Endothelial cell of umbilical vein (primary cell): Measurements from ENCODE around the gene MFAP4. TPM values are rescaled to one million over a fixed set of nuclear protein-coding genes. Genes with fewer than 3 reads are reported as not detected.

Experiments used
- BruUV-seq: library from RNA; stranded (reverse); fragments of 400-500 nt; replicated peaks from 2 replicates; lab custom pipeline; 2021; lab: Mats Ljungman, UMichigan
- CTCF ChIA-PET: fragments of 300-600, 350-600 bp; sonication (Branson Sonifier 250); formaldehyde crosslinking; loops from one replicate; lab custom pipeline; 2021; ENCODE audit warnings: antibody characterized with exemption, inconsistent platforms; lab: Charles Lee
- POLR2A ChIA-PET: fragments of 300-600, 350-600 bp; sonication (Branson Sonifier 250); formaldehyde crosslinking; loops from one replicate; lab custom pipeline; 2021; ENCODE audit warnings: antibody characterized with exemption, inconsistent platforms; lab: Charles Lee
- DNase-seq: peaks from one replicate; pipeline ENCODE4 v3.0.0-alpha.2; 2011; ENCODE audit warnings: low read depth, low spot score
- FAIRE-seq: peaks from 2 replicates; lab custom pipeline; 2011; peaks lifted over from hg19 to GRCh38; lab: Jason Lieb, UNC
- H2AFZ ChIP-seq: 2 replicates; pipeline ENCODE4 v1.6.0; 2012; ENCODE audit warnings: low read depth, low read length, control low read depth, inconsistent platforms
- H3K27ac ChIP-seq: 2 replicates; pipeline ENCODE4 v1.5.1; 2011; ENCODE audit warnings: low read depth, mild to moderate bottlenecking, control low read depth, low read length, moderate library complexity; ENCODE audit not compliant: insufficient read depth
- H3K27me3 ChIP-seq, 2 experiments: 2 replicates each; pipeline versions ENCODE4 v1.6.0 to v1.6.1; 2011; ENCODE audit warnings: low read length in 2 of 2, mixed read lengths in 1 of 2; ENCODE audit not compliant: control insufficient read depth in 2 of 2, insufficient read depth in 2 of 2
- H3K36me3 ChIP-seq, 2 experiments: 2 replicates in 1 of 2; 3 replicates in 1 of 2; pipeline ENCODE4 v1.5.1; 2011; ENCODE audit warnings: low read length in 2 of 2, mild to moderate bottlenecking in 1 of 2, moderate library complexity in 1 of 2; ENCODE audit not compliant: control insufficient read depth in 2 of 2, insufficient read depth in 2 of 2; ENCODE audit errors: extremely low read depth in 1 of 2
- H3K4me1 ChIP-seq: 3 replicates; pipeline ENCODE4 v1.5.1; 2011; ENCODE audit warnings: mild to moderate bottlenecking, low read length; ENCODE audit not compliant: control insufficient read depth, insufficient read depth; ENCODE audit errors: extremely low read depth
- H3K4me2 ChIP-seq: 2 replicates; pipeline ENCODE4 v1.6.1; 2011; ENCODE audit warnings: low read length, control low read depth, mixed read lengths; ENCODE audit not compliant: insufficient read depth
- H3K4me3 ChIP-seq, 3 experiments: fragments of 200-600 bp in 1 of 3; sonication (generic), shearing (Covaris generic) in 1 of 3; replicated peaks in 1 of 3; 2 replicates each; pipeline ENCODE4 v1.5.1; 2011 to 2016; ENCODE audit warnings: control low read depth in 3 of 3, low read length in 3 of 3, mild to moderate bottlenecking in 2 of 3, inconsistent platforms in 1 of 3, low read depth in 1 of 3, moderate library complexity in 1 of 3; ENCODE audit not compliant: insufficient read depth in 1 of 3
- H3K79me2 ChIP-seq: 2 replicates; pipeline ENCODE4 v1.6.0; 2012; ENCODE audit warnings: low read length, inconsistent platforms; ENCODE audit not compliant: control insufficient read depth, insufficient read depth
- H3K9ac ChIP-seq: replicated peaks from 2 replicates; pipeline ENCODE3; 2011; ENCODE audit warnings: low read length, control low read depth; ENCODE audit not compliant: insufficient read depth; ENCODE audit errors: extremely low read depth
- H3K9me1 ChIP-seq: replicated peaks from 3 replicates; pipeline ENCODE4 v1.6.0; 2011; ENCODE audit warnings: mild to moderate bottlenecking, low read length; ENCODE audit not compliant: control insufficient read depth, insufficient read depth; ENCODE audit errors: extremely low read depth
- H3K9me3 ChIP-seq: replicated peaks from 2 replicates; pipeline ENCODE4 v1.5.1; 2012; ENCODE audit warnings: low read length, inconsistent platforms; ENCODE audit not compliant: control insufficient read depth, insufficient read depth
- H4K20me1 ChIP-seq: replicated peaks from 2 replicates; pipeline ENCODE3; 2011; ENCODE audit warnings: mild to moderate bottlenecking, low read length; ENCODE audit not compliant: control insufficient read depth, insufficient read depth; ENCODE audit errors: extremely low read depth
- CTCF ChIP-seq, 2 donors: IDR thresholded peaks; 1 replicate in 1 of 2; 2 replicates in 1 of 2; pipeline ENCODE4 v1.5.1; 2011; ENCODE audit warnings: low read length in 2 of 2, mild to moderate bottlenecking in 2 of 2, moderate library complexity in 2 of 2, control low read depth in 1 of 2, inconsistent platforms in 1 of 2, low read depth in 1 of 2; ENCODE audit not compliant: insufficient read depth in 1 of 2; ENCODE audit errors: extremely low read depth in 1 of 2
- EZH2 ChIP-seq: IDR thresholded peaks from 2 replicates; pipeline ENCODE4 v1.6.1; 2012; ENCODE audit warnings: borderline replicate concordance, low read depth, mild to moderate bottlenecking, moderate library complexity, low read length, inconsistent platforms; ENCODE audit not compliant: severe bottlenecking
- FOS ChIP-seq: IDR thresholded peaks from 2 replicates; pipeline ENCODE4 v1.6.1; 2011; ENCODE audit warnings: mild to moderate bottlenecking, low read length, moderate library complexity, borderline replicate concordance; ENCODE audit not compliant: insufficient read depth
- GATA2 ChIP-seq: IDR thresholded peaks from 2 replicates; pipeline ENCODE4 v1.7.0; 2011; ENCODE audit warnings: low read depth, mild to moderate bottlenecking, moderate library complexity, mixed read lengths, low read length; ENCODE audit not compliant: insufficient read length, insufficient read depth
- JUN ChIP-seq: IDR thresholded peaks from 2 replicates; pipeline ENCODE4 v1.6.1; 2011; ENCODE audit warnings: borderline replicate concordance, low read depth; ENCODE audit not compliant: insufficient read length, insufficient read depth
- MAX ChIP-seq: IDR thresholded peaks from 2 replicates; pipeline ENCODE4 v1.6.1; 2011; ENCODE audit not compliant: insufficient read depth, insufficient read length
- MYC ChIP-seq: IDR thresholded peaks from one replicate; pipeline ENCODE4 v1.6.1; 2011; ENCODE audit warnings: mild to moderate bottlenecking, low read depth, low read length
- POLR2A ChIP-seq: IDR thresholded peaks from 2 replicates; pipeline ENCODE4 v1.6.1; 2012; ENCODE audit warnings: low read depth, mild to moderate bottlenecking, control low read depth, low read length
- dilution Hi-C: fragments of 300-500 bp; cut with MboI; formaldehyde crosslinking; loops from one replicate; pipeline ENCODE4 v1.15.0; 2019; ENCODE audit warnings: low sequenced_read_pairs; ENCODE audit not compliant: extremely low pct_ligation_motif_present
- intact Hi-C: fragments of 100-400 bp; cut with micrococcal nuclease; formaldehyde crosslinking; loops from one replicate; pipeline ENCODE4 v1.10.0; 2022
- polyA plus RNA-seq, 4 experiments: library from polyadenylated mRNA; depleted of rRNA in 3 of 4; stranded (reverse) in 3 of 4; unstranded in 1 of 4; fragments of >200 nt; gene quantifications; 2 replicates each; pipeline versions ENCODE4 v1.2.1 to v1.2.3, GENCODE V29; 2011 to 2012; ENCODE audit warnings: missing spikeins in 1 of 4
- total RNA-seq: library from RNA; stranded (reverse); gene quantifications from 2 replicates; pipeline ENCODE4 v1.2.3, GENCODE V29; 2021

The MFAP4 gene
- total and polyA plus RNA-seq, 2 donors (not counting 3 experiments of a cell fraction or from before 2014, with no cell fraction given) = not detected

- POLR2A ChIA-PET = no interaction called here
- DNase-seq = no peak
- H3K36me3 ChIP-seq = no peaks in the 10 kb centered on the region
- intact Hi-C loops = no loop called here
- no peak overlapping the region for H3K9ac ChIP-seq
- no TSS peak for BruUV-seq
- dilution Hi-C loops = no loop called here
- TF ChIP-seq GATA2 (no peak), MAX (no peak), CTCF (IDR thresholded peaks at IDR 0.05; ENCODE audit: extremely low read depth in 1 of 2, insufficient read depth in 1 of 2, low read depth in 1 of 2, low read length in 2 of 2) (no peak), FOS (no peak), EZH2 (no peak), MYC (no peak), POLR2A (no peak), JUN (no peak)
- H3K4me1 ChIP-seq = no peaks in the 10 kb centered on the region
- H3K79me2 ChIP-seq = no peaks in the 10 kb centered on the region
- no peak overlapping the region for H3K27ac ChIP-seq
- H3K9me1 ChIP-seq = no peaks in the 10 kb centered on the region
- peaks cover 9 to 19% of the 10 kb centered on the region in 2 experiments for H3K27me3 ChIP-seq
- no peaks in the 10 kb centered on the region for H3K9me3 ChIP-seq
- no peak overlapping the region for H2AFZ ChIP-seq
- H3K4me3 ChIP-seq = no peak overlapping the region
- no peaks in the 10 kb centered on the region for H4K20me1 ChIP-seq
- no peak for FAIRE-seq
- no peak overlapping the region for H3K4me2 ChIP-seq
- CTCF ChIA-PET = interaction anchor here (1.0 kb wide), 1 partner anchor 30 kb away, joined by 3 read pairs; the partner anchor contains the start of gene B9D1
These were observed 5.3 kb upstream of the MFAP4 start for GRCh38 chr17:19392303-19392702.
